GM21825 (cell line): ENCODE results near the gene TEKT1.

Experiments
- ATAC-seq: cut with Tn5 transposase; IDR thresholded peaks from one replicate; pipeline ENCODE4 v1.9.1; 2021; ENCODE audit warnings: mild to moderate bottlenecking, moderate library complexity; ENCODE audit not compliant: unreplicated experiment

TEKT1 gene

GRCh38 chr17:6768447-6768846, 63.1 kb downstream of the TEKT1 start:
- no peak for ATAC-seq

- no peak for ATAC-seq
These were observed 69.8 kb downstream of the TEKT1 start for GRCh38 chr17:6761779-6762178.

GRCh38 chr17:6757747-6758146, 73.8 kb downstream of the TEKT1 start:
- no peak for ATAC-seq

GRCh38 chr17:6756425-6757031, 75.0 kb downstream of the TEKT1 start:
- ATAC-seq: no peak

GRCh38 chr17:6755731-6756184, 75.8 kb downstream of the TEKT1 start, which contains the start of gene XAF1:
XAF1 (plus strand) TSS chr17:6756046; CDS start chr17:6756079, 33 bp downstream.
- ATAC-seq: no peak

GRCh38 chr17:6755281-6755680, 76.2 kb downstream of the TEKT1 start:
- no peak for ATAC-seq

GRCh38 chr17:6753546-6753945, 78.0 kb downstream of the TEKT1 start:
- ATAC-seq: no peak

GRCh38 chr17:6753006-6753445, 78.5 kb downstream of the TEKT1 start:
- ATAC-seq: no peak

- ATAC-seq: no peak
These were observed 79.2 kb downstream of the TEKT1 start for GRCh38 chr17:6752068-6752909.

GRCh38 chr17:6749519-6749918, 82.0 kb downstream of the TEKT1 start:
- ATAC-seq: no peak

- ATAC-seq: no peak
These were observed 82.9 kb downstream of the TEKT1 start for GRCh38 chr17:6748617-6749016.
